H1 (cell line): ENCODE measurements around the gene FRMD3.

Experiments used
- CHD2 ChIP-seq: IDR thresholded peaks from 2 replicates; pipeline ENCODE4 v1.6.1; 2012; ENCODE audit warnings: low read length, improper control_type of control experiment
- NRF1 ChIP-seq: IDR thresholded peaks from 2 replicates; pipeline ENCODE4 v1.6.1; 2011; ENCODE audit warnings: mild to moderate bottlenecking, low read depth, low read length, improper control_type of control experiment
- POLR2A ChIP-seq, 2 experiments: IDR thresholded peaks; 1 replicate in 1 of 2; 2 replicates in 1 of 2; pipeline ENCODE4 v1.6.1; 2011; ENCODE audit warnings: low read depth in 2 of 2, low read length in 2 of 2, mild to moderate bottlenecking in 2 of 2; ENCODE audit errors: control extremely low read depth in 1 of 2
- POLR2AphosphoS5 ChIP-seq: IDR thresholded peaks from 2 replicates; pipeline ENCODE4 v1.6.1; 2011; ENCODE audit warnings: low read depth, low read length
- ZNF274 ChIP-seq: IDR thresholded peaks from 2 replicates; pipeline ENCODE4 v1.7.0; 2012; ENCODE audit warnings: low read length, borderline replicate concordance; ENCODE audit errors: extremely low read depth
- TF ChIP-seq, protein P1 (sequence below), 3 experiments: IDR thresholded peaks; 1 replicate in 2 of 3; 2 replicates in 1 of 3; pipeline versions ENCODE4 v1.5.1 to v1.6.1; 2011; ENCODE audit warnings: low read length in 3 of 3, mild to moderate bottlenecking in 3 of 3, inconsistent platforms in 2 of 3, low read depth in 1 of 3, moderate library complexity in 1 of 3; ENCODE audit not compliant: insufficient read depth in 1 of 3; ENCODE audit errors: control extremely low read depth in 1 of 3

DNA sequence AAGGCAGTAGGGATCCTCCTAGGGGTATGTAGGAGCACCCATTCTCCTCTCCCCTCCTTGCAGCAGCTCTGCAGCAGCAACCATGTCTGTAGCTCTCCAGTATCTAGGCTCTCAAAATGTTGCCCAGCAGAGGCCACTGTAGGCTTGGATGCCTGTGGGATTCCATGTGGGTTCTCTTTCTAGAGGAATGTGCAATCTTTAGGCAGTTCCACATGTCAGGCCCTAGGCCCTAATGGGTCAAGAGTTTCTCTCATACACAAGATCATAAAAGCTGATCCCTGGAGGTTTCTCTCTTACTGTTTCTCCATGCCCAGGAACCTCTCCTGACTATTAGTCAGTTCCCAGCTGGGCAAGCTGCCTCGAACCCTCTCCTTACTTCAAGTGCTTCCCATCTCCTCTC, 215.8 kb downstream of the FRMD3 start:
- no peak for TF ChIP-seq POLR2AphosphoS5
- TF ChIP-seq ZNF274 = no peak
- TF ChIP-seq, protein P1, sequence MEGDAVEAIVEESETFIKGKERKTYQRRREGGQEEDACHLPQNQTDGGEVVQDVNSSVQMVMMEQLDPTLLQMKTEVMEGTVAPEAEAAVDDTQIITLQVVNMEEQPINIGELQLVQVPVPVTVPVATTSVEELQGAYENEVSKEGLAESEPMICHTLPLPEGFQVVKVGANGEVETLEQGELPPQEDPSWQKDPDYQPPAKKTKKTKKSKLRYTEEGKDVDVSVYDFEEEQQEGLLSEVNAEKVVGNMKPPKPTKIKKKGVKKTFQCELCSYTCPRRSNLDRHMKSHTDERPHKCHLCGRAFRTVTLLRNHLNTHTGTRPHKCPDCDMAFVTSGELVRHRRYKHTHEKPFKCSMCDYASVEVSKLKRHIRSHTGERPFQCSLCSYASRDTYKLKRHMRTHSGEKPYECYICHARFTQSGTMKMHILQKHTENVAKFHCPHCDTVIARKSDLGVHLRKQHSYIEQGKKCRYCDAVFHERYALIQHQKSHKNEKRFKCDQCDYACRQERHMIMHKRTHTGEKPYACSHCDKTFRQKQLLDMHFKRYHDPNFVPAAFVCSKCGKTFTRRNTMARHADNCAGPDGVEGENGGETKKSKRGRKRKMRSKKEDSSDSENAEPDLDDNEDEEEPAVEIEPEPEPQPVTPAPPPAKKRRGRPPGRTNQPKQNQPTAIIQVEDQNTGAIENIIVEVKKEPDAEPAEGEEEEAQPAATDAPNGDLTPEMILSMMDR (IDR thresholded peaks at IDR 0.05; ENCODE audit: control extremely low read depth in 1 of 3, insufficient read depth in 1 of 3, low read depth in 1 of 3, low read length in 3 of 3) = no peak
- no peak for TF ChIP-seq POLR2A (IDR thresholded peaks at IDR 0.05; ENCODE audit: control extremely low read depth in 1 of 2, low read depth in 2 of 2, low read length in 2 of 2)
- TF ChIP-seq NRF1 = no peak
- no peak for TF ChIP-seq CHD2
